ENCODE results near the gene FLNB.
A peak's percentile ranks its signal among the peaks of the same experiment; 100 is the strongest.

Gene FLNB

DNA sequence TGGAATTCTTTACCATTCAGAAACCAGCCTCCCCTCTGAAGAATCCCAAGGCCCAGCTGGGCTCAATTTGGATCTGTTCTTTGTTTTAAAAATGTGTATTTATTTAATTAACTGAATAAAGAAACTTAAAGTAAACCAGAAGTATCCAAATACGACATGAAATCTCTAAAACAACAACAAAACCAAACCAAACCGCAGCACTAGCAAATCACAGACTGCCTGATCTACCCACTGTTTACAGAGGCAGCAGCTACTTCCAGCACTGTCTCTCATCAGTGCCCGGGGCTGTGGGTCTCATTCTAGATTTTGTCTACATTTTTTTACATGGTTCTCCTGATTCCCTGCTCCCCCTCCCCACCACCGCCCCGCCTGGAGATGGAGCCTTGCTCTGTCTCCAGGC is 2.3 kb downstream of the FLNB start:
- DNase-seq (ENCODE audit: low spot score) = no peak

DNA sequence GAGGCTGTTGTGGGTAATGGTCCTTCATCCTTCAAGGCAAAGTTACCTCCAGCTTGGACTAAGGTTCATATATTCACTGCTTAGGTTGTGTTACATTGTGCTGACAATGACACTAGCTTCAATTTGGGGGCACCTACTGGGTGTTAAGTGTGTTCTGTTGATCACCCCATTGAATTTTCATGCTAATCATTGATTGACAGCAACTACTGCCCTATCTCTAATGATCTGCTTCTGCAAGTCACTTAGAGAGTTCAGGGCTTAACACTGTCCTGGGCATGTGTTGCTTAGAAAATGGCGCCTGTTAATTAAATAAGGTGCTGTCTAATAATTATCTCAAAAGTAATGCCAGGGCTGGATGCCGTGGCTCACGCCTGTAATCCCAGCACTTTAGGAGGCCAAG is 3.4 kb downstream of the FLNB start:
- no peak for DNase-seq (ENCODE audit: low spot score)

DNA sequence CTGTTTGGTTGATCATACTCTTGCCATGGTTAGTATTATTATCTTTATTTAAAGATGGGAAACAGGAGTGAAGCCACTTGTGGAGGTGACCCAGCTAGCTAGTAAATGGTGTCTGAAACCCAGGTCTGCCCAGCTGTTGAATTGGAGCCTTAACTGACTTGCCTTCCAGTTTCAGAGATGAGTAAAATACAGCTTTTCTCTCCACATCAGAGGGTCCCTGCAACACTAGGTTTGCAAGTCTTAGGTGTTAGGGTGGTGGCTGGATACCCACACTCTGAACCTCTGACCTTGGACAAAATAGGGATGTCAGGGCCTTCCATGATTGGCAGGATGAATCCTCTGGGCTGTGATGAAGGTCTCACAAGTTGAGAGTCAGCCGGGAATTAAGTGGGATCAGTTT is 4.1 kb downstream of the FLNB start:
- DNase-seq (ENCODE audit: low spot score) = no peak

DNA sequence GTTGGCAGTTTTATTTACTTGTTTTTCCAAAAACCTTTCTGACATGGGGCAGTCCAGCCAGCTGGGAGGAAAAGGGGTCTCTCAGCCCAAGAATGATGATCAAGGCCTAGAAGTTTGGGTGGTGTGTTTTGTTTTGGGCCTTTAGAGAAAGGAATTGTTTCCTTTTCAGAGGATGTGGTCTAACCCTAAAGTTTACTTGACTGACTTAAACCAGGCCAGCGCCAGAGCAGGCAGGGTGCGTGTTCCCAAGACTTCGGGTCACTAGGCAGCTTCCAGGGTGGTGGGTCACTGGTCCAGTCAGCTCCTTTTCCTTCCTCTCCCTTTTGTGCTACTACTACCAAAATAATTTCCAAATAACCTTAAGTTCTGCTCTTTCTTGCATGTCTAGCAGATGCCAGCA is 4.9 kb downstream of the FLNB start:
- DNase-seq (ENCODE audit: low spot score) = no peak

DNA sequence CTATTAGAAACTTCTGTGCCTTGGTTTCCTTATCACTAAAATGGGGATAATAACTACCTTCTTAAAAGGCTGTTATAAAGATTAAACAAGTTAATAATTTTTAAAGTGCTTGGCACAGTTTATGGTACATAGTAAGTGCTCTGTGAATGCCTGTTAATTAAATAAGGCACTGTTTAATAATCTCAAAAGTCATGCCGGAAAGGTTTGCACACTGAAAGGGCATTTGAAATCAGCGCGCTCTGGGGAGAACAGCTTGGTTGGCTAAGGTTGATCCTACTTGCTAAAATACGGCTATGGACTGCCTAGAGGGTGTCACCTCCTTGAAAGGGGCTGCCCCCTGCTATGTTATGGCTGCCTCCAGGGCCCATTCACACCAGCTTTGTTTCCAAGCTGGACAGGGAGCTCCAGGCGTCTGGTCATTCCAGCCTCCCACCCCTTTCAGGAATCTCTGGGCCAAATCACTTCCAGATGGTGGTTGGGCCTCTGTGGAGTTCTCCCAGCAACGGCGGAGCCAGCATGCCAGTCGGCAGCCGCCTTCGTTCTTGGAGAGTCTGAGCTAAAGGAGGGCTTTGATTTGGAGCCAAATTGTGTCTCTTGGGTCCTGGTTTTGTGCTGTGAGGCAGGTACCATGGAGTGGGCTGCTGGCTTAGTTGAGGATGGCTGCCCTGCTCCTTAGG is 5.9 kb downstream of the FLNB start:
- no peak for DNase-seq (ENCODE audit: low spot score)

DNA sequence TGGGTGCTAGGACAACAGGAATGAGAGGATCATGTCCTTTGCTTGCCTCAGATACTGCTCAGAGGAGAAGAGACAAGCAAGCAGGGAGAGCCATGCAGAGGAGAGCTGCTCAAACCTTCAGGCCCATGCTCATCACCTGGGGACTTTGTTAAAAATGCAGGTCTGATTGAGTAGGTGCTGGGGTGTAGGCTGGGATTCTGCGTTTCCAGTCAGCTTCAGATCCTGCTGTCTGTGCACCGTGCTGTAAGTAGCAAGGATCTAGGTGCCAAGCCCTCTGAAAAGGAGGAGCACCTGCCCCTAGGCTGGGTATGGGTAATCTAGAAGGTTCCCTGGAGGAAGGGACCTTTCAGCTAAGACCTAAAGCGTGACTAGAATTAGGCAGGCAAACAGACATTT is 7.3 kb downstream of the FLNB start:
- DNase-seq (ENCODE audit: low spot score) = no peak

DNA sequence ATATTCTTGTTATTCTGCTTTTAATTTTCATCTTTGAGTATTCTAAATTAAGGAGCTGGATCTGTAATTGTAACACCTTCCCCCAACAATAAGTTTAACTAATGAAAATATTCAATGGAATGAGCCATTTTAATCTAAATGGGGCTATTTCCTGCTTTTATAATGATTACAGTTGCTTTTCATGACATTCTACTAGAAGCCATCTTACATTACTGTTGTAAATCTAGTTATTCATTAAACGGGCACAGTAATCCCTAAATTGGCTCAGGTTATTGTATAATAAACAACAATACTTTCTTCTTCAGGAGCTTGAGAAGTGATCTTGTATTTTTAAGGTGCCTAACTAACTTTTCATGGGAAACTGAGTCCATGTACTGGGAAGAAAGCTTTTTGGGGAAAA is 8.5 kb downstream of the FLNB start:
- no peak for DNase-seq (ENCODE audit: low spot score)

DNA sequence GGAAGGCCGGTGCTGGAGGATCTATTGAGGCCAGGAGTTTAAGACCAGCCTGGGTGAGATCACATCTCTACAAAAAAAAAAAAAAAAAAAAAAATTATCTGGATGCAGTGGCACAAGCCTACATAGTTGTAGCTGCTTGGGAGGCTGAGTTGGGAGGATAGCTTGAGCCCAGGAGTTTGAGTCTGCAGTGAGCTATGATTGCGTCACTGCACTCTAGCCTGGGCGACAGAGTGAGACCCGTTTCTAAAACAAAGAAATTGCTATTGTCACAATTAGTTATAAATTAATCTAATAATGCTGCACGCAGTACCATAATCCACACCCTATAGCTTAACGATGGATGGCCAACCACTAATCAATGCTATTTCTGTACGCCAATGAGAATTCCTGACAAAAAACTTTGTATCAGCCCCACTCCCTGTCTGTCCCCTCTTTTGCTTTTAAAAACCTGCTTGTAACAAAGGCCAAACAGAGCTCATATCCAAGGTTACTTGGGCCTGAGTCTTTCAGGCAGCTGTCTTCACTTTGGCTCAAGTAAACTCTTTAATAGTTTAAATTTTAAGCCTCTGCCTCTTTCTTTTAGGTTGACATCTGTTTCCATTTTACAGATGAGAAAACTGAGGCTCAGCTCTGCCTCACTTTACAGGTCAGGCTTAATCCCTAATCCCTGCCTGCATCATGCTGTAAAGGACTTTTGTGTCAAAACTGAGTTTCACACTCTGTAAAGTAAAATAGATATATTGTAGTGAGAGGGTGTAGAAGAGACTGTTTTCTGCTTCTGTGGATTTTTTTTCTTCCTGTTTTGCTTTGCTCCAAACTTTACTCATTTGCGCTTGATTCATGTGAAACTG is 10.9 kb downstream of the FLNB start:
- DNase-seq (ENCODE audit: low spot score) = no peak

DNA sequence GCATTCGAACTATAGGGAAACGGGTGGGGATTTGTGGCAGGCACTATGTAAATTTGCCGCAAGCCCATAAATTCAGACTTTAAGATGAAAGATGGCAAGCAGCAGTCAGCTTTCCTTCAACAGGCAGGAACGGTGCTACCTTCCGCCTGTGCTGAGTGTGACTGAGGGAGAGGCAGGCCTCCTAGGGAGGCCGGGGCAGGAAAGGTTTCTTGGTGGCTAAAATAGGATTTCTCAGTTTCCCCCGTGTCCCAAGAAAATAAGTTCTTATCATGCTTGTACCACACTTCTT is 12.5 kb downstream of the FLNB start:
- DNase-seq (ENCODE audit: low spot score) = no peak

DNA sequence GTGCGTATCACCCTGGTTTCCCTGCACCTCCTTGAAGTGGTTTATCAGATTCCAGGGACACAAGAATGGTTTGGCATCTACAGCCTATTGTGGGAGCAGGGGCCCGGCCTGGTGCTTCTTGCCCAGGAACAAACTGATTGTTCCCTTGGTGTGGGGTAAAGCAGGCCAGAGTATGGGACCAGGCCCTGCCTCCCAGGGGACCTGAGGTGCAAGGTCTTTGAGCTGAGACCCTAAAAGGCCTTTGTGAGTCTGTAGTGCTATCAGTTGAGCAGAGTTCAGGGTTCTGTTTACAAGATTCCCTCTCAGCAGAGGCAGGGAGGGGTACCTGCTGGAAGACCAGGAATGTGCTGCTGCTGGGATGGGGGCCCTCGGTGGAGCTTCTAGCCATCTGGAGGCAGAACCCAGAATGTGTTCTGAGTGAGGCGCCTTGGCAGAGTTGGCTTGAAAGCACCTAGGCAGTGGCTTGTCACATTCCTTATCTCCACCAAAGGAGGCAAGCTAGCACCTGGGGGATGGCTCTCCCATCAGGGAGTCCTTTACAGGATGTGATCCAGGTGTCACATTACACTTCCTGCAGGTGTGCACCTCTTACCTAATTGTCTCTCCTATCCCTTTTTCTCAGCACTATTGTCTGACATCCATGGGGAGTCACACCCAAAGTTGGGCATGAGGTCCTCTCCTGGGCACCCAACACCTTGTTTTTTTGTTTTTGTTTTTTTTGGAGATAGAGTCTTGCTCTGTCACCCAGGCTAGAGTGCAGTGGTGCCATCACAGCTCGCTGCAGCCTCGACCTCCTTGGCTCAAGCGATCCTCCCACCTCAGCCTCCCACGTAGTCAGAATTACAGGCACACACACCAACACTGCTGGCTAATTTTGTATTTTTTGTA is 13.1 kb downstream of the FLNB start:
- DNase-seq (ENCODE audit: low spot score) = no peak

DNA sequence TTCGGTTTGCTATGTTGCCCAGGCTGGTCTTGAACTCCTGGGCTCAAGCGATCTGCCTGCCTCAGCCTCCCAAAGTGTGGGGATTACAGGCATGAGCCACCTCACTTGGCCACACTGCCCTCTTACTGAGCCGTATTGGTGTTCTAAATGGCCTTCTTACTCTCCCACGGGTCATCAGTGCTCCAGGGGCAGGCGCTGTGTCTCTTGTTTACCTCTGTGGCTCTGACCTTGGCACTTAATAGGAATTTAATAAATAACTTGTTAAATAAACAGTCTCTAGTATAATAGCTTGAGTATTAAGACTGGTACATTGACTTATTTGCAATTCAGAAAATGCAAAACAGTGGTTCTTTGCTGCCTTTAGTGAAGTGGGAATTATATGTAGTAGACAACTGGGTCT is 13.7 kb downstream of the FLNB start:
- no peak for DNase-seq (ENCODE audit: low spot score)

DNA sequence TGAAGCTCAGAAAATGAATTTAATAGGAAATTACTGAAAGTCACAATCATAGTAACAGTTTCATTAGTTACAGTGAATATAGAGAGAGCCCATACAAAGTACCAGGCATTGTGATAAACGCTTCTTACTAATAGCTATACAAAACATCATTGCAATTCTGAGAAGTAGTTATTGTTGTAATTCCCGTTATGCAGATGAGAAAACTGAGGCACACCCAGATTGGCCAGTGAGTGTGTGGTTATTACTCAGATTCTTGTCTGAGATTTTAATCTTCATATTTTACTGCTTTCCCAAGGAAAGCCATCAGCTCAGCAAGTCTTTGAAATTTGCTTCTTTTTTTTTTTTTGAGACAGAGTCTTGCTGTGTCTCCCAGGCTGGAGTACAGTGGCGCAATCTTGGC is 14.3 kb downstream of the FLNB start:
- DNase-seq (ENCODE audit: low spot score) = no peak

DNA sequence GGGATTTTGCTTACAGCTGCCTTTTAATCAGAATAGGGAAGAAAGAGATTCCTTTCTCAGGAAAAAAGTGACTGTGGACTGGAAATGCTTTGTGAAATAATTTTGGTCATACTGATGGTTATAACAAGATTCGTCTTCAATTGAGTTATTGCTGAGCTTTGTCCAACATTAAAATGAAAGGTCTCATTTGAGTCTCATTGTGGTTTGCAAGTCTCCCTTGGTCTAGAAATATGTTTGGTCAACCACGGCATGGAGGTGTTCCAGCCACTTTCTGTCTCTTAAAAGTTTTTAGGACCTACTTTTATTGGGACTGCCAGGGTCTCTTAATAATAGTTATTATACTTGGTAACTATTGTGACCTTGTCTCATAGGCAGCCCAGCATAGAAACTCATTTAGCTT is 15.3 kb downstream of the FLNB start:
- no peak for DNase-seq (ENCODE audit: low spot score)

DNA sequence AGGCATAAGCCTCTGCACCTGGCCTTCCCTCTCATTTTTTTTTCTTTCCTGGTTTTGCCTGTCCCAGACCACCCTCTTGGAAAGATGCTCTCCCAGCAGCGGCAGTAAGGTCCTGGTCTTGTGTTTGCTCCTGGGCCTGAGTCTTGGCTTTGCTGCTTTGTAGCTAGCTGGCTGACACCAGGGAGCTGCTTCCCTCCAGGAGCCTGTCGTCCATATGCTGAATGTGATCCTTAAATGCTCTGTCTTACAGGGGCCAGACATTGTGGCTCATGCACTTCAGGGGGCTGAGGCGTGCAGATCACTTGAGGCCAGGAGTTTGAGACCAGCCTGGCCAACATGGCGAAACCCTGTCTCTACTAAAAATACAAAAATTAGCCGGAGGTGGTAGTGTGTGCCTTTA is 17.2 kb downstream of the FLNB start:
- DNase-seq (ENCODE audit: low spot score) = no peak

DNA sequence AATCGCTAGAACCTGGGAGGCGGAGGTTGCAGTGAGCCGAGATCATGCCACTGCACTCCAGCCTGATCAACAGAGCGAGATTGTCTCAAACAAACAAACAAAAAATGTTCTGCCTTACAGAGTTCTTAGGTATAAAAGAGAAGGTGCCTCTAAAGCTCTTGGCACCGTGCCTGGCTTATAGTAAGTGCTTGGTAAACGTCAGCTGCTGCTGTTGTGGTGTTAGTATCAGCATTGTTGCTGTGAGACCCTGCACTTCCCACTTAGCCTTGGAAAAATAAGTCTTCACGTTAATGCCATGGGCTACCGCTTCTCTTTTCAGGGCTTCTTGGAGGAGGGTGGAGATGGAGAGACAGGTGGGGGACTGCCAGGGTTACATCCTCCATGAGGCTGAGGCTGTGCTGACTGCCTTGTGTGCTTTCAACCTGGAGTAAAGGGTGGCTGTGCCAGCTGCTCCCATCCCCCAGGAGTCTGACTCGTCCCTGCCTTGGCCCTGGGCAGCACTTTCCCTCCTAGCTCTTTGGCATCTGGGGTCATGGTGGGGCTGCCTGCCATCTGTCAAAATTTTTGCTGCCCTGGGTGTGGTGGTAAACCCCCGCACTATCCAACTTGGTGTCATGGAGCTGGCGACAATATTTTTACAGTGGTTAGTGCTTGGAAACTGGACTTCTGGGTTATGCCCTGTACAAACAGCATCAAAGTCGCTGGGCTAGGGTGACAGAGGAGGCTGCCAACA is 17.8 kb downstream of the FLNB start:
- DNase-seq (ENCODE audit: low spot score) = no peak

DNA sequence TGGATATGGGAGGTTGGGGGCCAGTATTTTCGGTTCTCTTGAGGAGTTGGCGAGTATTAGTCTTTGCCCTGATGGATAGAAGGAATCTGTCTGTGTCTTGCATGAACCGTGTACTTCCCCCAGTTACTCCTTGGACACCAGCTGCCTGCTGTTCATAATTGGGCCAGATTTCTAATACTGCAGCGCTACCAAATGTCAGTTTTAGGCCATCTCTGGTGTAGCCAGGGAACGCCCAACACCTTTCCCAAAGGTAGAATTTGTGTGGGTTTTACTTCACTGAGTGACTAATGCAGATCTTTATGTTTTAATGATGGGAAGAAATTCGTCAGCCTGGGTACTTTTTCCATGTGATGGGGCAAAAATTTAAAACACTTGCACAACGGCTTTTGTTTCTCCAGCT is 18.4 kb downstream of the FLNB start:
- no peak for DNase-seq (ENCODE audit: low spot score)

DNA sequence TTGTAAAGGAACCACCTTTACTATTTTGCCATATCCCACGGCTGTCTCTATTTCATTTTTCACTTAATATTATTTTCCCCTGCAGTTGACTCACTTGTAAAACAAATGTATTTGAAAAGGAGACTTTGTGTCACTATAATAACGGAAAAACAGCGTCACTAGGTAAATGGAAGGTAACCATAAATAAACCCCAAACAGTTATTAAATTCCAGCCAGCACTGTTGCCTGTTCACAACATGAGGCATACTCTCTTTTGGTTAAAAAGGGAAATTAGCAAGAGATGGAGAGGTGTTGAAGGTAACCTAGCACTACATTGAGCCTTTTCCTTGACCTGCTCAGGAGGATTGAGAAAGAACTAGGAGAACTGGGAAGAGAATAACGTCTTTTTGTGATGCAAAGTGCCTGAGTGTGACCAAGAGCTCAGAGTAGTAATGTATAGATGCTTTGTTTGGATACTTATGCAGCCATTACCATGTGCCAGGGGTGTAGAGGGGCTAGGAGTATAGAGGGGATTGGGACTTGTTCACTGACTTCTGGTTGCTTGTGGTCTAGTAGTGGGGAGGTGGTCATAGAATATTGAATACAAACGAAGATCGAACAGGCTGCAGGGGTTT is 19.6 kb downstream of the FLNB start:
- no peak for DNase-seq (ENCODE audit: low spot score)

DNA sequence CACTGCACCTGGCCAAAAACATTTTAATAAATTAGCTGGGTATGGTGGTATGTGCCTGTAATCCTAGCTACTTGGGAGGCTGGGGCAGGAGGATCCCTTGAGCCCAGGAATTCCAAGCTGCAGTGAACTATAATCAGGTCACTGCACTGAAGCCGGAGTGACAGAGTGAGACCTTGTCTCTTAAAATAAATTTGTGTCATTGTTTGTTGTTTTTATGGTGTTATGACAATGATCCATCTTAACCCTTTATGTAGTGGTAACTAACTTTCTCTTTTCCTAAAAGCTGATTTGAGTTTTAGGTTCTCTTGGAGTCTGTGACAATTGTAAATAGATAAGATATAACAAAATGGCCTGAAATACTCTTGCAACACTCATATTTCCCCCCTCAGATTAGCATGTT is 20.7 kb downstream of the FLNB start:
- DNase-seq (ENCODE audit: low spot score) = no peak

DNA sequence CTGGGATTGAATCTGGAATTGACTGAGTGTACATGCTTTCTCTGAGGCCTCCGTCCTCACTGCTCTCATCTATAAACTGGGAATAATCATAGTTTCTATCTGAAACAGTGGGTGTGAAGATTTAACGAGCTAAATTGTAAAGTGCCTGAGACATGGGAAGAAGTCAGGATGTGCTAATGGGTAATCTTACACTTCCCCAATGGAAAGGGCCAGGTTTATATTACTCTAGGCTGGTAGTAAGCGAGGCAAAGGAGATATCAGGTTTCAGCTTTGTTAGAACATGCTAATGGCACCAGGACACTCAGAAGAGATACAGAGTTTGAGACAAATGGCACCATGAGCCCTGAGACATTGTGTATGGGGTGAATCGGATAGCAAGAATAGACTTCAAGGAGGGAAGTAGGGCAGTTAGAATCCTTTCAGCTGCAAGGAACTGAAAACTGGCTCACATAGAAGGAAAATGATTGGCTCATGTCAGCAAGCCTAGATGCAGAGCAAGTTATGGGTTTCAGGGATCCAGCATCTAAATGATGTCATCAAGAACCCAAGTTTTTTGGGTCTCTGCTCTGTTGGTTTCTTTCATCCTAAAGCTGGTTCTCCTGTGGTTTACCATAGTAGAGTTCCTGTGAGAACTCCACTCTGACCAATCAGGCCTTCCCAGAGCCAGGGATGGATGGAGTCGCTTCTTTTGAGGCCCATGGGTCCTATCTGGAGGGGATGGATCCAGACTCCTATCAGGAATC is 21.8 kb downstream of the FLNB start:
- DNase-seq (ENCODE audit: low spot score) = no peak

DNA sequence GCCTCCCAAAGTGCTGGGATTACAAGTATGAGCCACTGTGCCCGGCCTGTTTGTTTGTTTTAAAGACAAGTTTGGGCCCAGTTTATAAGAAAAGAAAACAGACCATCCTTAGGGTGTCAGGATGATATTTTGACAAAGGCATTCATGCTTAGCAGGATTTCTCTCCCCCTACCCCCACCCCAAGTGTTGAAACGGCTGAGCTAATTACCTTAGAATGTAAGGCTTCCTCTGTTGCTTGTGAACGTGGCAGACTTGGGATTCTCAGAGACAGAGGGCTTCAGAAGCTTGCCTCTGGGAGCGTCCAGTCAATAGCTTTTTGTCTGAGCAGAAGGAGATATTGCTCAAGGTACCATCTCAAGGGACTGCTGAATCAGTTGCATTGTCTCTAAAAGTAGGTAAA is 24.0 kb downstream of the FLNB start:
- peak; percentile 86 for DNase-seq (ENCODE audit: low spot score)

Measured in COLO829 (cell line).